NCI-H82 treated with DMSO at 0.1 percent for 48 hours (cell line): ENCODE measurements around the gene FANCI.
A peak's percentile ranks its signal among the peaks of the same experiment; 100 is the strongest.

Experiments
- DNase-seq: peaks from one replicate; lab custom pipeline; 2025; ENCODE audit not compliant: unreplicated experiment; lab: John Stamatoyannopoulos, UW

Gene FANCI

DNA sequence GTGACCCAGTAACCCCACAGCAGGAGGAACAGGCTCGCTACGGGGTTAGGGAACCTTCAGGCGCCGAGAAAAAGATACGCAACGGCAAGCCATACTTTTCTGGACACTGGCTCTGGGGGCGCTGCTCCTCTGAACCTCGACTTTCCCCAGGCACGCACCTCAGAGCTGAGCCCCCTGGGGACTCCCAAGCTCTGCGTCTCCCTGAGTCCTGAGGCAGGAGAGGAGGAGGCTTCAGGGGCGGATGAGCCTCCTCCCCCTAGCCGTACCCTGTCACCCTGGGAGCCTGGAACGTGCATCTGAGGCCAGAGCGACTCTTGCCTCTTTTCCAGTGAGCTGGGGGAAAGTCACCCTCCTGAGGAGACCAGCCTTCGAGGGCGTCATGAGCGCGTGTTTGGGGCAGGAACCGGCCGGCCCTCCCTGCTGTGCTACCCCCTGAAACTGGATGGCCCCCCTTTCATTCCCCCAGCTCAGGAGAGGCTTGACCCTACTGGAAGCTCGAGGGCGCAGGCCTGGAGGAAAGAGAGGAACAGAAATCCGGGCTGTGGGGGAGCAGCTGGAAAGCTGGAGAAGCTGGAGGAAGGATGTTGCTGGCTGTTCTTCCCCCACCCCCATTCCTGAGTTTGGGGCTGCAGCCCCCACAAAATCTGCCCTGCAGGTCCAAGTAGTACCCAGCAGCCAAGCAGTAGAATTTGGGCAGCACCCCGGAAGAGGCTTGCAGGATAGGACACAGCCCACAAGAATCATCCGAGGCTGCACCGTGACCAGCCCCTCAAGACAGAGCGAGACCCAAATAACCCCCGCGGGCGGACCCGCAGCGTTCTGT lies 115.9 kb downstream of the FANCI start:
- no peak for DNase-seq

GRCh38 chr15:89360294-89360971 lies 116.7 kb downstream of the FANCI start:
- DNase-seq = no peak

DNA sequence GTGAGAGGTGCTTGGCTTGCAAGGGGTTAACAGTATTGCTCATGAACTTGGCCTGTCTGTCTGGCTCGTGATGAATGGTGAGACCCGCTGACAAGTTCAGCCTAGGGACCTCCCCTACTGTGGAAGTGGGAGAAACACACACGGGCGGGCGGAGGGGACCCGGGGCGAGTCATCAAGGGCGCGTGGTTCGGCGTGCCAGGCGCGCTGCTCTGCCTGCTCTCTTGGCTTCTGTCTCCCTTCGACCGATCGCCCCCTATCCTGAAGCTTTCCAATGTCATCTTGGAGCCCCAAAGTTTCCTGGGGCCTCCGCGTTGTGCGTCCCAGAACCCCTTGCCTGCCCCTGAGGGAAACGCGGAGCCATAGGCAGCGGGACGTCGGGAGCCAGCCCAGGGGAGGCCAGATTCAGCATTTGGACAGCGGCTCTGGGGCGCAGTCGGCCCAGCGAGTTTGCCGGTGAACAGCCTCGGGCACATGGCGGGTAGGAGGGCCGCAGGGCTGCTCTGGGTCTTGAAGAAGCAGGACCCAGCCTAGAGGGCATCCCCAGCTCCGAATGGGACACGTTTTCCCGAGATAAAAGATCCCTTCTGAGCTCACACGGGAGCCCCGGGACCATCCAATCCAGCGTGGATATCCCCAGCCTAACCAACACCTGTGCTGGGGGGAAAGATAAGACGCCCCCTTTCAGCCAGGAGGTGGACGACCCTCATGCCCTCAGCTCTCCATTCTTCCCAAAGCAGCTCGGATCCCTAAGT lies 117.8 kb downstream of the FANCI start:
- no peak for DNase-seq

GRCh38 chr15:89362203-89363101 lies 118.7 kb downstream of the FANCI start:
- peak; percentile 18 for DNase-seq

DNA sequence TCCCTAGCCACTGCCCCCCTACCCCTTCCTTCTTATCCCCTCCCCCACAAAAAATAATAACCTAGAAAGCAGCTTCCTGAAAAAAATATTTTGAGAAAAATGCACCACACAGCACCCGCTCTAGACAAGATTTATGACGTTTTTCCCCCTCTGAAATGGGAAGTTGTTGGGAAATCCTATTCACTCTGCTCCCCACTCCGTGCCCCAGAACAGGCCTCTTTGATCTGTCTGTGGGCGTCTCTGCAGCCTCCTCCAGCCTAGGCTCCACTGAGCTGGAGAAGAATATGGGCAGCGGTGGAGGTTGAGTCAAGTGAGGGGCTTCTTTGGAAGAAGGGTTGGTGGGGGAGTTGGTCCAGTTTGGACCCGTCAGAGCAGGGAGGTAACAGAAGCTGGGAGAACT lies 119.4 kb downstream of the FANCI start:
- DNase-seq = no peak

DNA sequence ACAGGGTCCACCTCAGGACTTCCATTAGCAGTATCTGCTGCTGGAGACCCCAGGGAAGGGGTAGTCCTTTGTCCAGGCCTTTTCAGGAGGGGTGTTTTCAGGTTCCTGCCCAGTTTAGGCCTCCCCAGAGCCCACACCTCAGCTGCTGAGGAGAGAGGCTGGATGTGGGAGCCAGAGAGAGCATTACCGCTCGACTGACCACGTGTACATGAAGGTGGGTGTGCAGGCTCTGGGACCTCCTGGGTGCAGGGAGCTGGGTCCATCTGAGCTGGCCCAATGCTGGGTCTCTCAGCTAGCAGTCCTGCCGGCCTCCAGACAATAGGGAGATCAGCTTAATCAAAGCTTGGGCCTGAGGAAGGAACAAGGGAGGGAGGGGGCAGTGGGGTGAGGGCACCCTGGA lies 120.0 kb downstream of the FANCI start:
- no peak for DNase-seq

- no peak for DNase-seq
These were observed 120.6 kb downstream of the FANCI start for GRCh38 chr15:89364341-89364740.

DNA sequence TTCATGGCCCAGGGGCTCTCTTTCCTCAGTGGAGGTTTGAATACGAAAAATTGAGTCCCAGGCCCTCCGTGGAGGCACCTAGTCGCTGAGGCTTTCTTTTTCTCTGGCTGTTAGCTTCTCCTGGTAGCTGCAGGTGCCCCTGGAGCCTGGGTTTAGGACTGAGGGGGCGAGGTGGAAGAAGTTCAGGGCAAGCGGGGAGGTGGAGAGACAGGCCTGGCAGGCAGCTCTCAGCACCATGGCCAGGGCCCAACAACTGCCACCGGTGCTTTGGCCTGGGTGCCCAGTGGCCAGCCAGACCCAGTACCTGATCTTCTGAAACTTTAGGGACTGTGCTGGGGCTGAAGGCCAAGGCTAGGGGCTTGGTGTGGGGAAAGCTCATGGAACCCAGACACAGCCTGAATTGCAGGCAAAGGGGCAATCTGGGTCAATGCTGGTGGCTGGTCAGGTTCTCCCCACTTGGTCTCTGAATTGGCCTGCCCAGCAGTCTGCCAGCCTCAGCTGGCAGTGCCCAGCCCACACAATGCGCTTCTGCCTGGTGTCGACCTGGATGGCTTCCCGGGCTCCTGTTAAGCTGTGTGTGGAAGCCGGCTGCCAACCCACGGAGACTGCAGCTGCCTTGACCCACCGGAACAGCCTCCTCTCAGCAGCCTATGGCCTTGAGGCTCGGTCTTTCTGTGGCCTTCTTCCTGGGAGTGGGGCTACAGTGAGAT lies 121.1 kb downstream of the FANCI start:
- DNase-seq = no peak

GRCh38 chr15:89365462-89366065 lies 121.8 kb downstream of the FANCI start:
- DNase-seq = no peak
